Measurements from ENCODE around the gene IRF2BP2. TPM values are rescaled to one million over a fixed set of nuclear protein-coding genes. Genes with fewer than 3 reads are reported as not detected.

IRF2BP2 gene
- total and polyA plus RNA-seq, 10 of the 15 experiments (the other 5 are each of a cell fraction or from before 2014, with no cell fraction given), result 7.5 to 114 (median 52.3) TPM

DNA sequence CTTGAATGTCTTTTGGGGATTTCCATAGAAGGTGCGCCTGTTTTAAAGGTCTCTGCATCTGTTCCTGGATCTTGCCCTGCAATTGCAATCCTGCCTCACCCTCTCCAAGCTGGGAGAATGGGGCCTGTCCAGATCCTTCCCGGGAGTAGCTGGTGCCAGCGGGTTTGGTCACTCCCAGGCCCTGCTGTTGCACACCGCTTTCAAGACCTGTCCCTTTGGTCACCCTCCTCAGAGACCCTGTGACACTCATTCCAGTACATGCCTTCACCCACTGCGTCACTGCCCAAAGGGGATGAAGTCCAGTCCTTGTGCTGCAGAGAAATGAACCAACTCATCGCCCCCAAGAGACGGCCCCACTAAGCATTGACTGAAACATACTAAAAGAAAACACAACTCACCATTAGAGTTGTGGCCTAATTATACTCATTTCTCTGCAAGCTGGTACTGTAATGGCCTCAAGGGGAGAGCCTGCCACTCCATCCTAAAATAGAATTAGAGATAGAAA lies 1.9 kb upstream of the IRF2BP2 start (continued):
- TF ChIP-seq MEF2B (IDR thresholded peaks at IDR 0.05; ENCODE audit: partially characterized antibody, poor library complexity, severe bottlenecking) (peak; percentile 48), NR2C2 (IDR thresholded peaks at IDR 0.05; ENCODE audit: borderline replicate concordance, control insufficient read depth, insufficient read length, low read depth) (no peak), CBX3 (IDR thresholded peaks at IDR 0.05; ENCODE audit: borderline replicate concordance, low read depth) (no peak), YY1 (IDR thresholded peaks at IDR 0.05; ENCODE audit: low read depth, low read length) (no peak), KDM1A (IDR thresholded peaks at IDR 0.05; ENCODE audit: borderline replicate concordance) (no peak), IRF4 (IDR thresholded peaks at IDR 0.05; ENCODE audit: low read depth, low read length) (peak; percentile 77)

- ChIA-PET RAD21 (ENCODE audit: unreplicated experiment) (interaction anchor here (0.6 to 6.7 kb wide), 48 partner anchors 8 to 472 kb away, joined by 3 to 128 read pairs (median 4); no protein-coding TSS in a partner anchor), CTCF (interaction anchor here (0.8 to 3.6 kb wide), 26 partner anchors 9 to 472 kb away, joined by 3 to 13 read pairs (median 4); no protein-coding TSS in a partner anchor), POLR2A (interaction anchor here (0.5 to 6.6 kb wide), 31 partner anchors 9 to 473 kb away, joined by 3 to 73 read pairs (median 5); no protein-coding TSS in a partner anchor), SMC1A (ENCODE audit: uncharacterized antibody, unreplicated experiment) (interaction anchor here (0.6 to 7.7 kb wide), 41 partner anchors 10 to 472 kb away, joined by 3 to 137 read pairs (median 5); no protein-coding TSS in a partner anchor)
- in situ Hi-C loops (cut with MboI) (loop anchor here (5.0 kb wide), 2 partner anchors 116 to 231 kb away; no protein-coding TSS in a partner anchor), intact Hi-C loops (cut with micrococcal nuclease; ENCODE audit: unreplicated experiment) (loop anchor here (1.0 to 5.0 kb wide), 5 partner anchors 66 to 471 kb away; no protein-coding TSS in a partner anchor)
- Histone ChIP-seq H3K27ac (ENCODE audit: control insufficient read depth, insufficient read depth) (peak overlapping the region; percentile 98), H3K27me3 (replicated peaks in 1 of 2; ENCODE audit: control insufficient read depth in 2 of 2, insufficient read depth in 2 of 2, low read length in 1 of 2) (no peaks in the 10 kb centered on the region), H3K36me3 (ENCODE audit: control insufficient read depth in 2 of 2, insufficient read depth in 2 of 2, low read length in 1 of 2) (peaks cover 5 to 9% of the 10 kb centered on the region in 2 experiments; a peak in 3 of 4 replicates), H2AFZ (ENCODE audit: control insufficient read depth, low read depth, low read length) (no peak overlapping the region; the same call in 1 of the 2 replicates), H3K4me1 (ENCODE audit: control insufficient read depth, insufficient read depth, low read length) (peaks cover 24% of the 10 kb centered on the region), H3K79me2 (ENCODE audit: control insufficient read depth, insufficient read depth, low read length) (peaks cover 37% of the 10 kb centered on the region), H3K9me3 (replicated peaks; ENCODE audit: control insufficient read depth, insufficient read depth, low read length) (no peaks in the 10 kb centered on the region), H3K9ac (ENCODE audit: control insufficient read depth, insufficient read depth, low read length) (peak overlapping the region; percentile 99), H3K4me2 (ENCODE audit: control insufficient read depth, insufficient read depth) (peak overlapping the region; percentile 30), H3K4me3 (peak overlapping the region; percentile 74), H4K20me1 (ENCODE audit: control insufficient read depth, insufficient read depth) (no peaks in the 10 kb centered on the region)
- FAIRE-seq (peak; percentile 57), DNase-seq (ENCODE audit: low read depth, low spot score) (peak; percentile 76), ATAC-seq (peak; percentile 37)
- 0% methylated on average over 22 of the region's 22 CpGs for WGBS (ENCODE audit: insufficient coverage, insufficient replicate concordance, low lambda C conversion rate, missing lambda C conversion rate)
- BruUV-seq (replicated peaks), result no TSS peak
- TF ChIP-seq POLR2AphosphoS5 (IDR thresholded peaks at IDR 0.05; ENCODE audit: low read length), result 0 out of 2 replicates have a peak, but pooled peaks have one; percentile 19
- TF ChIP-seq SPI1 (IDR thresholded peaks at IDR 0.05; ENCODE audit: borderline replicate concordance, insufficient read depth, low read depth, low read length), result no peak
- peak; percentile 24; the same call in 1 of the 2 replicates for TF ChIP-seq RAD21 (IDR thresholded peaks at IDR 0.05; ENCODE audit: insufficient read depth, low read depth, low read length)
- TF ChIP-seq BHLHE40 (IDR thresholded peaks at IDR 0.05; ENCODE audit: borderline replicate concordance in 1 of 2, low read depth in 2 of 2, low read length in 1 of 2), result no peak
- no peak for TF ChIP-seq ZNF274 (IDR thresholded peaks at IDR 0.05; ENCODE audit: insufficient read depth, insufficient read length)
- TF ChIP-seq IKZF2 (IDR thresholded peaks at IDR 0.05), result peak in 1 of 2 experiments; percentile 38; a peak in 3 of 4 replicates
- no peak for TF ChIP-seq MYB (IDR thresholded peaks at IDR 0.05; ENCODE audit: borderline replicate concordance, low read depth, low read length)
- TF ChIP-seq SMAD1 (IDR thresholded peaks at IDR 0.05; ENCODE audit: low read depth, partially characterized antibody), result peak; percentile 93
- no peak for TF ChIP-seq STAT1 (conservative IDR thresholded peaks at IDR 0.05)
- no peak for TF ChIP-seq IRF3 (IDR thresholded peaks at IDR 0.05)
- no peak for TF ChIP-seq MEF2B (IDR thresholded peaks at IDR 0.05; ENCODE audit: partially characterized antibody, poor library complexity, severe bottlenecking)
- TF ChIP-seq TBL1XR1 (IDR thresholded peaks at IDR 0.05; ENCODE audit: low read depth, low read length), result peak; percentile 16; the same call in 1 of the 2 replicates
- peak; percentile 8; the same call in 1 of the 2 replicates for TF ChIP-seq NBN (IDR thresholded peaks at IDR 0.05)
Measured at GRCh38 chr1:234611225-234611846, 1.4 kb upstream of the IRF2BP2 start.
